ENCODE data around the gene SYNE1.

GRCh38 chr6:152201120-152201519 lies 436.0 kb downstream of the SYNE1 start:
- TF ChIP-seq ATF3 (IDR thresholded peaks at IDR 0.05) = no peak
- no peak for TF ChIP-seq CTCF (IDR thresholded peaks at IDR 0.05; ENCODE audit: low read depth, low read length, missing input control)
- TF ChIP-seq ZBTB33 (IDR thresholded peaks at IDR 0.05) = no peak
- TF ChIP-seq SP1 (IDR thresholded peaks at IDR 0.05) = no peak
- TF ChIP-seq HNF4G (IDR thresholded peaks at IDR 0.05) = no peak
- no peak for TF ChIP-seq REST (IDR thresholded peaks at IDR 0.05)
- no peak for TF ChIP-seq RAD21 (IDR thresholded peaks at IDR 0.05)
- no peak for TF ChIP-seq TAF1 (conservative IDR thresholded peaks at IDR 0.05)
- TF ChIP-seq RXRA (IDR thresholded peaks at IDR 0.05) = no peak
